Measurements from ENCODE around the gene C19orf33.
A peak's percentile ranks its signal among the peaks of the same experiment; 100 is the strongest.

The C19orf33 gene

DNA sequence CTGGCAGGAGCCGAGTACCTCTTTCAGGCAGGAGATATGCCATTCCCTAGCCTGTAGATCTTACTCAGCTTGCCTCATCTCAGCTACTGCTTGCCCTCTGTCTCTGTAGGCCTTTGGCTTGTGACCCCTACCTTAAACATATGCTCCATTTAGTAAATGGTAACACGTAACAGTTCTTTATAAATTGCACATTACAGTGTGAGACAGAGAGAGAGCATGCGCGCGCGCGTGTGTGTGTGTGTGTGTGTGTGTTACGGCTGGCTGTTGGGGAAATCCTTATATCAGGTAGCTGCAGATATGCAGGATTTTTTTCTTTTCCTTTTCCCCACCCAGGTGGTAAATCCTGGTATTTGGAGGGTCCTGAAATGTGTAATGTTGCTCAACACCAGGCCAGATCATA is 35.5 kb upstream of the C19orf33 start:
- TF ChIP-seq, protein P1, sequence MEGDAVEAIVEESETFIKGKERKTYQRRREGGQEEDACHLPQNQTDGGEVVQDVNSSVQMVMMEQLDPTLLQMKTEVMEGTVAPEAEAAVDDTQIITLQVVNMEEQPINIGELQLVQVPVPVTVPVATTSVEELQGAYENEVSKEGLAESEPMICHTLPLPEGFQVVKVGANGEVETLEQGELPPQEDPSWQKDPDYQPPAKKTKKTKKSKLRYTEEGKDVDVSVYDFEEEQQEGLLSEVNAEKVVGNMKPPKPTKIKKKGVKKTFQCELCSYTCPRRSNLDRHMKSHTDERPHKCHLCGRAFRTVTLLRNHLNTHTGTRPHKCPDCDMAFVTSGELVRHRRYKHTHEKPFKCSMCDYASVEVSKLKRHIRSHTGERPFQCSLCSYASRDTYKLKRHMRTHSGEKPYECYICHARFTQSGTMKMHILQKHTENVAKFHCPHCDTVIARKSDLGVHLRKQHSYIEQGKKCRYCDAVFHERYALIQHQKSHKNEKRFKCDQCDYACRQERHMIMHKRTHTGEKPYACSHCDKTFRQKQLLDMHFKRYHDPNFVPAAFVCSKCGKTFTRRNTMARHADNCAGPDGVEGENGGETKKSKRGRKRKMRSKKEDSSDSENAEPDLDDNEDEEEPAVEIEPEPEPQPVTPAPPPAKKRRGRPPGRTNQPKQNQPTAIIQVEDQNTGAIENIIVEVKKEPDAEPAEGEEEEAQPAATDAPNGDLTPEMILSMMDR (IDR thresholded peaks at IDR 0.05; ENCODE audit: low read depth, low read length), result no peak
- peak overlapping the region; percentile 87 for H3K27ac ChIP-seq
- no peaks in the 10 kb centered on the region for H3K27me3 ChIP-seq (ENCODE audit: insufficient read depth, low read depth, severe bottlenecking)
- no peak overlapping the region for H3K4me3 ChIP-seq (ENCODE audit: low read depth, low read length)
- no peak for DNase-seq
- no peaks in the 10 kb centered on the region for H3K9me3 ChIP-seq (ENCODE audit: severe bottlenecking)
- no peaks in the 10 kb centered on the region for H3K36me3 ChIP-seq

DNA sequence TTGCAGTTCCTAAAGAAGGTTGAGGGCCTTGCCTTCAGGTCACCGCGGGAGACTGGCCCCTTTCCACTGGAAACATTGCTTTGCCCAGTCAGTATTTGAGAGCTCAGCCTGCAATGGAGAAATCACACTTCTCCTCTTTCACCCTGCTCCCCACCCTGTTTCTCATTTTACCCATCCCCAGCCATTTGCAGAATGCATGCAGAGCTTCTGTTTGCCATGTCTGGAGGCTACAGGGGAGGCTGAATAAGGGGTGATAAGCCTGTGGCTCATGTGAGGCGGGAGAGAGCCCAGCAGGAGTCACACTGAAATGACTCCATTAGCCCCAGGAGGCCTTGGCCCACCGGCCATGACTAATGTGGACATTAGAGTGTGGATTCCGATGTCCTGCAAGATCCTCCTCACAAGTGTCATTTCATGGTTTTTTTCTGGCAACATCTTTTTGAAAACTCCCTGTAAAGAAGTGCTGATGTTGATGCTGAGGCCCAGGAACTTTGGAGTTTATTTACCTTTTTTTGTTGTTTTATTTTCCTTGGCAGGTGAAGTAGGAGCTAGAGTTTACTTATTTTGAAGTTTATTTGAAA is 33.4 kb upstream of the C19orf33 start:
- TF ChIP-seq, protein P1 (IDR thresholded peaks at IDR 0.05; ENCODE audit: low read depth, low read length), result no peak

DNA sequence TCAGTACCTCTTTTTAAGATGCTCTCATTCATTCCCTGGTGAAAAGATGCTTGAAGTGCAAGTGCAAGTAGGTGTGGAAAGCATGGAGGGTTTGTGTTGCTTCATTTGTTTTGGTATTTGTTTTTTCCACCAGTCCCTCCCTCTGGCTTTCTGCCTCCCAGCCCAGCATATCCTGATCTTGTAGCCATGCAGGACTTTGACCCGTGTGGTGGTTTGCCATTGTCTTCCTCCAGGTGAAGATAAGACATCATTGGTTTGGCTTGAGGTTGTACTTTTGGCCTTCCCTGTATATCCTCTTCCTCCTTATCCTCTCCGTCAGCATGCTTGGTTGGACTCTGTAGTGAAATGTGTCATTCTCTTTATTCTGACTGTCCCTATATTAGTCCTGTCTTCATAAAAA is 30.6 kb upstream of the C19orf33 start:
- no peaks in the 10 kb centered on the region for H3K36me3 ChIP-seq
- H3K4me3 ChIP-seq (ENCODE audit: low read depth, low read length), result no peak overlapping the region
- no peaks in the 10 kb centered on the region for H3K9me3 ChIP-seq (ENCODE audit: severe bottlenecking)
- TF ChIP-seq, protein P1 (IDR thresholded peaks at IDR 0.05; ENCODE audit: low read depth, low read length), result no peak
- no peaks in the 10 kb centered on the region for H3K27me3 ChIP-seq (ENCODE audit: insufficient read depth, low read depth, severe bottlenecking)
- no peak overlapping the region for H3K27ac ChIP-seq
- DNase-seq, result no peak

More for the DNA sequence above, 33.4 kb upstream of the C19orf33 start:
- Histone ChIP-seq H3K36me3 (no peaks in the 10 kb centered on the region), H3K27me3 (ENCODE audit: insufficient read depth, low read depth, severe bottlenecking) (no peaks in the 10 kb centered on the region), H3K4me3 (ENCODE audit: low read depth, low read length) (no peak overlapping the region), H3K27ac (peak overlapping the region; percentile 46), H3K9me3 (ENCODE audit: severe bottlenecking) (no peaks in the 10 kb centered on the region)
- no peak for DNase-seq

DNA sequence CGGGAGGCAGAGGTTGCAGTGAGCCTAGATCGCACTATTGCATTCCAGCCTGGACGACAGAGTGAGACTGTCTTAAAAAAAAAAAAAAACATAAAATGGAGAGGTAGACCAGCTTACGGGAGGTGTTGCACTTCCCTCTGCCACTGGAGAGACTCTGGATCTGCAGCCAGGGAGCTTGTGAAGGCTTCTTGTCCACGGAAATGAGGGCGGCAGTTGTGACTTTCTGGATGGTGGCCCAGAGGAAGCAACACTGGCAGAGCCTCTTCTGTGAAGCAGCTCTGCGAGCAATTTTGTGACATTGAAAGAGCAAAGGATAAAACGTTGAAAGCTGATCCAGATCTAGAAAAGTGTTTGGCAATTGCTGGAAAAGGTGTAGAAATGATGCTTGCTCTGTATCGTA is 29.3 kb upstream of the C19orf33 start:
- TF ChIP-seq, protein P1 (IDR thresholded peaks at IDR 0.05; ENCODE audit: low read depth, low read length), result no peak
- DNase-seq, result no peak
- H3K9me3 ChIP-seq (ENCODE audit: severe bottlenecking), result no peaks in the 10 kb centered on the region
- no peak overlapping the region for H3K4me3 ChIP-seq (ENCODE audit: low read depth, low read length)
- H3K27ac ChIP-seq, result no peak overlapping the region
- no peaks in the 10 kb centered on the region for H3K27me3 ChIP-seq (ENCODE audit: insufficient read depth, low read depth, severe bottlenecking)
- H3K36me3 ChIP-seq, result no peaks in the 10 kb centered on the region

DNA sequence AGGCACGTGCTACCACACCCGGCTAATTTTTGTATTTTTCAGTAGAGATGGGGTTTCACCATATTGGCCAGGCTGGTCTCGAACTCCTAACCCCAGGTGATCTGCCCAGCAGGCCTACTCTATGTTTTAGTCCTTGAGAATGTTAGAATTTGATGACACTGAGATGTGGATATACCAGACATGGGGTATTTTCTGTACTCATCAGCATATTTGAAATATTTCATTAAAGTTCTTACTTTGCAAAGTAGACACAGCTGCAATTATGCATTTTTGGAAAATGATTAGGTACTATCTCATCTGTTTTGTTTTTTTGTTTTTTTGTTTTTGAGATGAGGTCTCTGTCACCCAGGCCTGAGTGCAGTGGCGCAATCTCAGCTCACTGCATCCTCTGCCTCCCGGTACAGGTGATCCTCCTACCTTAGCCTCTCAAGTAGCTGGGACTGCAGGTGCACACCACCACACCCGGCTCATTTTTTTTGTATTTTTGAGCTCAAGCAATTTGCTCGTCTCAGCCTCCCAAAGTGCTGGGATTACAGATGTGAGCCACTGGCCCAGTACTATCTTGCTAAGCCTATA is 27.0 kb upstream of the C19orf33 start:
- DNase-seq, result no peak
- H3K27ac ChIP-seq, result no peak overlapping the region
- TF ChIP-seq, protein P1 (IDR thresholded peaks at IDR 0.05; ENCODE audit: low read depth, low read length), result no peak
- H3K36me3 ChIP-seq, result no peaks in the 10 kb centered on the region
- no peaks in the 10 kb centered on the region for H3K27me3 ChIP-seq (ENCODE audit: insufficient read depth, low read depth, severe bottlenecking)
- no peak overlapping the region for H3K4me3 ChIP-seq (ENCODE audit: low read depth, low read length)
- H3K9me3 ChIP-seq (ENCODE audit: severe bottlenecking), result no peaks in the 10 kb centered on the region

DNA sequence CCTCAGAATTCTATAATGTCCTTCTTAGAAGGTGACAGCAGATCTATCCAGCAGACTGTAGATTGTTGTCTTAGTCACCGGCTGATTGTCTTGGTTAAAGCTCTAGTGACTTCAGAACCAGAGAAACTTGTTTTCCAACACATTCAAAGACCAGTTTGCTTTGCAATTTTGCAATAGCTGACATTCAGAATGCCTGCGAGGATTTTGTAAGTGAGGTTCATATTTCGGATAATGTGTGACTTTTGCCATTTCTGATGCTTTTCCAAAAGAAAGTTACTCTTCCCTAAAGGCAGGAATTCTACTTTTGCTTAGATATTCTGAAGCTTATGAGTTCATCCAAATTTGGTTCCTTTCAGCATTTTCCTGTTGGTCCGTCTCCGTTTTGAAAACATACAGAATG is 26.5 kb upstream of the C19orf33 start:
- no peaks in the 10 kb centered on the region for H3K36me3 ChIP-seq
- DNase-seq, result no peak
- no peaks in the 10 kb centered on the region for H3K27me3 ChIP-seq (ENCODE audit: insufficient read depth, low read depth, severe bottlenecking)
- H3K4me3 ChIP-seq (ENCODE audit: low read depth, low read length), result no peak overlapping the region
- H3K27ac ChIP-seq, result no peak overlapping the region
- no peaks in the 10 kb centered on the region for H3K9me3 ChIP-seq (ENCODE audit: severe bottlenecking)
- TF ChIP-seq, protein P1 (IDR thresholded peaks at IDR 0.05; ENCODE audit: low read depth, low read length), result no peak
